ELR (cell line): ENCODE data around the gene USP11.
A peak's percentile ranks its signal among the peaks of the same experiment; 100 is the strongest.

ENCODE experiments used
- DNase-seq: peaks from one replicate; pipeline ENCODE4 v3.0.0-alpha.2; 2015; ENCODE audit warnings: low read depth

The USP11 gene

DNA sequence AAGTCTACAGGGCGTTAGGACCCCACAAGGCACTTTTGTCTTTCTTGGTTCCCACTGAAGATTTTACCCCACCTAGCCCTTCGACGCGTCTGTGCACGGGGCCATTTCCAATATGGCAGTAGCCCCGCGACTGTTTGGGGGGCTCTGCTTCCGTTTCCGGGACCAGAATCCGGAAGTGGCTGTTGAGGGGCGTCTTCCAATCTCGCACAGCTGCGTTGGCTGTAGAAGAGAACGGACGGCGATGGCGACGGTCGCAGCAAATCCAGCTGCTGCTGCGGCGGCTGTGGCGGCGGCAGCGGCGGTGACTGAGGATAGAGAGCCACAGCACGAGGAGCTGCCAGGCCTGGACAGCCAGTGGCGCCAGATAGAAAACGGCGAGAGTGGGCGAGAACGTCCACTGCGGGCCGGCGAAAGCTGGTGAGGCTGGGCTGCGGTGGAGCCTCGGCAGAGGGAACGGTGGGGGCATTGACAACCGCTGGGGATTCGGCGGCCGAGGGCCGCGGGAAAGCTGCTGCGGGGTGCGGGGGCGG, at the start of gene USP11:
Gene USP11, plus strand, starts transcription at position 207 of the 530 bp plus-strand sequence. Its CDS starts 35 bp downstream, at position 242.
- DNase-seq, result peak; percentile 63

DNA sequence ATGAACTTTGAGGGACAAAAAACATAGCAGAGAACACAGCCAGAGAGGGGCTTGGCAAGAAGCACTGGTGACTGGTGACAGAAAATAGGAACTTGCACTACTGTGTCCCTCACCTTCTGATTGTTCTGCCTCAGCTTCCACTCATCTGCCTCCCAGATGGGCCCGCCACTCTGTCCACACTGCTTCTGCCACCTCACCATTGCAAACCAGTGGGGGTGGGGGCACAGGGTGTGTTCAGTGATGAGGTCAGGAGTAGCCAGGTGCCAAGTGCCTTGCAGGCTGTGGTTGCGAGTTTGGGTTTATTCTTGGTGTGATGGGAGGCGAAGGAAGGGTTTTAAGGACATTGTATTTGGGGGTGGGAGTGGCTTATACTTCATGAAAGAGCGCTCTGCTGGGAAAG, 48.3 kb upstream of the USP11 start:
- no peak for DNase-seq

DNA sequence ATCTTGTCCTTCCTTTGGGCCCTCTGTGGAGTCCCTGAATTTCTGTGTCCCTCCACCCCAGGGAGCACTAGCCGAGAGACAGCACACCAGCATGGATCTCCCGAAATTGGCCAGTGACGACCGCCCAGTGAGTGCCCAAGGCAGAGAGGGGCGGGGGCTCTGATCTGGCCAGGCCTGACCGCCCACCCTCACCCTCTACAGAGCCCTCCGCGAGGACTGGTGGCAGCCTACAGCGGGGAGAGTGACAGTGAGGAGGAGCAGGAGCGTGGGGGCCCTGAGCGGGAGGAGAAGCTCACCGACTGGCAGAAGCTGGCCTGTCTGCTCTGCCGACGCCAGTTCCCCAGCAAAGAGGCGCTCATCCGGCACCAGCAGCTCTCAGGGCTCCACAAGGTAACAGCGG, 47.6 kb upstream of the USP11 start:
- DNase-seq, result no peak

- DNase-seq, result no peak
These were observed 46.6 kb upstream of the USP11 start for GRCh38 chrX:47186096-47186740.

GRCh38 chrX:47187106-47187677, 45.6 kb upstream of the USP11 start:
- DNase-seq, result peak; percentile 15

DNA sequence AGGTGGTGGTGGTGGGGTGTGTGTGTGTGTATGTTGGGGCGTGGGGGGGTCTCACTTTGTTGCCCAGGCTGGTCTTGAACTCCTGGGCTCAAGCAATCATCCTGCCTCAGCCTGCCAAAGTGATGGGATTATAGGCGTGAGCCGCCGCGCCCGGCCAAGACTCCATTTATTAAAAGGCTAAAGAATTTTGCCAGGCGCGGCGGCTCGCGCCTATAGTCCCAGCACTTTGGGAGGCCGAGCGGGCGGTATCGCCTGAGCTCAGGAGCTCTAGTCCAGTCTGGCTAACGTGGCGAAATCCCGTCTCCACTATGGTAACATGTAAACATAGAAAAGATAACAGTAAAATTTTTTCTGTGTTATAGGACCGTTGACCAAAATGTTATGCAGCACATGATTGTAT, 42.9 kb upstream of the USP11 start:
- no peak for DNase-seq

DNA sequence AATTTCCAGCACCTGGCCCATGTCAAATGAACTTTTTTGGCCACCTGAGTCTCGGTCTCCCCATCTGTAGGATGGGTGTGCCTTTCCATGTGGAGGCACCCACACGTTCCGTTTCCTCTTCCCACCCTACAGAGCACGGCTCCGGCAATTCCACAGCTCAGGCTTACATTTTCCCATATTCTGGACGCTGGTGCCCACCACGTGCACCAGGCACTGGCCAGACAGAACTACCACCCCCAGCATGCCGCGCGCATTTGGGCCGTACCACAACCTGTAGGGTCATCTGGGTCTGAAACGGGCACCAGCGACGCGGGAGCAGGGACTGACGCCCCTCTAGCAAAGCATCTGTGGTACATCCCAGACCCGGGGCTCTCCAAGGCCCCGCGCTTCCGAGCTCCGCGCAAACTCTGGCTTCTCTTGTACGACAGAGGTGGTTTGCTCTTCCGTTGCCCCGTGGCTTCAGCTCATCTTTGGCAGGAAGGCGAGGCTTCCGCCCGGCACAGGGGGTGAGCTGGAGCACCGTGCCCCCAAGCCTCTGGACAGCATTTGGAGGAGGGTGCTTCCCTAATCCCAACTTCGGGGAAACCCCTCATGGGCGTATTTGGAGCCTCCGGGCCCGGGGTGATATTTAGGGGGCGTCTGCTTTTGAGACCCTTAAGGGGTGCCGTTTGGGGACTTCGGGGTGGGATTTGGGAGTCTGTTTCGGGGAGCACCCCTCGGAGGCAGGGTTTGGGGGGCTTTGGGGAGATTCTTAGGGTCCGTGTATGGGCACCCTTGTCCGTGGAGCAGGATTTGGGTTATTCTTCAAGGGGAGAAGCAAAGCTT, 42.2 kb upstream of the USP11 start:
- peak; percentile 93 for DNase-seq

DNA sequence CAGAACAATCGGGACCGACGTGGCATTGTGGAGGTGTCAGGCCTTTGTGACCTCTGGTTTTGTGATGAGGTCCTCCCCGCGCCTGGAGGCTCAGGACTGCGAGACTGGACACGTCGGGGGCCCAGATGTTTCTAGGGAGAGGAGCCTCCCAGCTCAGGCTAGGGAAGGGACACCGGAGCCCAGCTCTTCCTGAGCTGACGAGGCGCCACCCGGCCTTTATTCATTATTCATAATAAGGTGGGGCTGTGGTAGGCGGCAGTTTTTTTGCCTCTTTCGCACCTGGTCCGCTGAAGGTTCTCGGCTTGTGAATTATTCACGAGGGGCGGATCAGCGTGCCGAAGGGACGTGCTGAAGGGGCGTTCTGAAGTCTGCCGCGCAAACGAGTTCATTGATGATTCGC, 41.5 kb upstream of the USP11 start:
- peak; percentile 32 for DNase-seq

DNA sequence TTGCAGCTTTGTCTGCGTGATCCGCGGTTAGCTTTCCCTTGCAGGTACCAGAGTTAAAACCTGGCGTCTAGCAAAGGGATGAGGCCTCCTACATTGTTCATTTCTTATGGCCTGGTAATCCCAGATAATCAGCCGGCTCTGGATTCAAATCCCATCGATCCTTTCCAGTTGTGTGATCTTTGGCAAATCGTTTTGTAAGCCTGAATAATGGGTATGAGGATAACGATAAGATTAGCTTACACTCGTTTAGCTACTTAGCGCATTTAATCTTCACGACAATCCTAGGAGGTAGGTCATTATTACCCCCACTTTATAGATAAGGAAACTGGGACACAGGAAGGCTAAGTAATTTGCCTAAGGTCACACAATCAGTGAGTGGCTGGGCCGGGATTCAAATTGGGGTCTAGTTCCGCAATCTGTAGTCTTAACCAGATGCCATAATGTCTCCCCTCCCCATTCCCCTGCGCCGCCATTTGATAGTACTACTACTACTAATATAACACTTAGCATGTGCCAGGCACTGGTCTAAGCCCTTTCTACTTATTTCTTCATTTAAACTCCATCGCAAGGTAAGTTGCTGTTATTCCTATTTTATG, 40.9 kb upstream of the USP11 start:
- no peak for DNase-seq

GRCh38 chrX:47193475-47194193, 39.2 kb upstream of the USP11 start, which contains the start of gene UBA1:
UBA1 (plus strand) TSS chrX:47193829; CDS start chrX:47198803, 4,974 bp downstream.
- DNase-seq, result peak; percentile 95

GRCh38 chrX:47194194-47194787, 38.5 kb upstream of the USP11 start:
- no peak for DNase-seq

DNA sequence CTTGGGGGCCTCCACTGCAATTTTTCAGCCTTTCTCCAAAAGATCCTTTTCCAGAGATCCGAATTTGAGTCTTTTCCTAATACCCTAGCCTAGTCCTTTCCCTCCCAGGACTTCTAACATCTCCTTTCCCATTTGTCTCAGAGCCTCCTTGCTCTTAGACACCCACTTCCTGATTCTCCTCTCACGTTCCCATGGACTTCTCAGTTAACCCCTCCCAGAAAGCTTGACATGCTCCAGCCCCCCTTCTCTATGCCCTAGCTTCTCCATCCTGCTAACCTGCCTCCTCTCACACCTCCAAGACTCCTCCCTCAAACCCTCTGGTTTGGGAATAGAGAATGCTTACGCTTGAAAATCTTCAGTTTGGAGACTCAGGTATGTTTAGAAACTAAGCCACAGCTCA, 36.7 kb upstream of the USP11 start:
- no peak for DNase-seq

GRCh38 chrX:47197526-47197925, 35.3 kb upstream of the USP11 start:
- DNase-seq, result no peak

- DNase-seq, result no peak
These were observed 34.7 kb upstream of the USP11 start for GRCh38 chrX:47198026-47198686.

DNA sequence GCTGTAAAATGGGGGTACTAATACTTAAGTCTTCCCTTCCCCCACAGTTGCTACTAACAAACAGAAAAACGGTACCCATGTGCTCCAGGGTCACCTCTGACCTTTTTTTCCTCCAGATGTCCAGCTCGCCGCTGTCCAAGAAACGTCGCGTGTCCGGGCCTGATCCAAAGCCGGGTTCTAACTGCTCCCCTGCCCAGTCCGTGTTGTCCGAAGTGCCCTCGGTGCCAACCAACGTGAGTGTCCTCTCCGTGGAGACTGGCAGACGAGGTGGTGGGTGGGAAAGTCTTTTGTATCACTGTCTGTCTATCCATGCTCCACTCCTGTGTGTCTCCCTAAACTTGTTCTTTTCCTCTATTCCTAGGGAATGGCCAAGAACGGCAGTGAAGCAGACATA, 34.1 kb upstream of the USP11 start:
- no peak for DNase-seq

GRCh38 chrX:47199286-47199685, 33.5 kb upstream of the USP11 start:
- no peak for DNase-seq

DNA sequence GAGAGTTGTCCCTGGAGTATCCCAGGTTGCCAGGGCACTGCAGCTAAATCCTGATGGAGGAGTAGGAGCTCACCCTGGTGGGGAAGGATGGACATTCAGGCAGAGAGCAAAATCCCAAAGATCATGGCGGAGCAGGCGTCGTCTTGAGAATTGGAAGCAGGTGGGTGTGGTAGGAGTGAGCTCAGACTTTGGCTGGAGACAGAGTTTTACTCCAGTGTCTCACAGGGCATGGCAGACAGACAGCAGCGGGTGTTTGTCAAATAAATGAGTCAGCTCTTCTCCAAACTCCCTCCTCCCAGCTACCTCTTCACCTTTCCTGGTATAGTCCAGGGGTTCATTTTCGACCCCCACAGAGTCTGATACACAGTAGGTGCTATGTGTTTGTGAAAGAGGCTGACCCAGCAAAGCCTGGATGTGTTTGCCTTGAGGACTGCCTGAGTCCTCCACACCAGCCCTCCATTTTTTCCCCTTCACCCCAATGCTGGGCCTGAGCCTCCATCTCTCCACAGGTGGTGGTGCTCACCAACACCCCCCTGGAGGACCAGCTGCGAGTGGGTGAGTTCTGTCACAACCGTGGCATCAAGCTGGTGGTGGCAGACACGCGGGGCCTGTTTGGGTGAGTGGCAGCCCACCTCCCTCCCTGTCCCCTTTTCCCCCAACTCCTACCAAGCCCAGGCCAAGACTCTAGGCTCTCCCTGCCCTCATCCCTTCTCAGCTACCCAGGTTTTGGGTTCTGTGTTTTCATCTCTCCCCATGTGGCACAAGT, 32.2 kb upstream of the USP11 start:
- peak; percentile 37 for DNase-seq

DNA sequence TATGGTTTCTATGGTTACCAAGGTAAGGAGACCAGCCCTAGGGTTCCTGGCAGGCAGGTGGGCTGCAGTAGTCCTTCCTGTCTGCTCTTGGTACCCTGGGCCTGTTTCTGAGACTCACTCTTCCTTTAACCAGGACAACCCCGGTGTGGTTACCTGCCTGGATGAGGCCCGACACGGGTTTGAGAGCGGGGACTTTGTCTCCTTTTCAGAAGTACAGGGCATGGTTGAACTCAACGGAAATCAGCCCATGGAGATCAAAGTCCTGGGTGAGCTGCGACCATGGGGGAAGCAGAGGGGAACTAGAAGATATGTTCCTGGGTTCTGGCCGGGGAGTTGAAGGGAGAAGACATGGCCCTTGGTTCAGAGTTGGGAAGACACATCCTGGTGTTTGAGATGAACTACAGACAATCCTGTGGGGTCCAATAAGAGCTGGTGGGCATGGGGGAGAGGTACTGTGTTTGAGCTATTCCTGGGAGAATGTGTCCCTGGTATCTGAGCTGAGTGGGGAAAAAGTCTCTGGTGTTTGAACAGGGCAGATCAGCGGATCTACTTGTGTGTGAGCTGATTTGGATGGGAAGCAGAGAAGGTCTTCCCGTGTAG, 31.4 kb upstream of the USP11 start:
- DNase-seq, result no peak

GRCh38 chrX:47202316-47202715, 30.5 kb upstream of the USP11 start:
- no peak for DNase-seq

- no peak for DNase-seq
These were observed 29.9 kb upstream of the USP11 start for GRCh38 chrX:47202877-47203276.
